Gastrocnemius medialis (tissue), 4 donors: ENCODE measurements around the gene APH1B.

Source experiments
- CTCF ChIP-seq, 5 experiments: fragments of 450-650 bp in 3 of 5; fragments of 200-600 bp in 2 of 5; sonication (generic) in 2 of 5; IDR thresholded peaks in 4 of 5; conservative IDR thresholded peaks in 1 of 5; 1 replicate in 4 of 5; 2 replicates in 1 of 5; pipeline ENCODE4 v1.5.1; 2016 to 2019; ENCODE audit warnings: antibody characterized with exemption in 5 of 5, mild to moderate bottlenecking in 3 of 5, moderate library complexity in 3 of 5
- POLR2A ChIP-seq, 2 donors: fragments of 450-650 bp; IDR thresholded peaks; one replicate each; pipeline ENCODE4 v1.6.1; 2017; ENCODE audit warnings: antibody characterized with exemption in 2 of 2, mild to moderate bottlenecking in 2 of 2, moderate library complexity in 2 of 2

DNA sequence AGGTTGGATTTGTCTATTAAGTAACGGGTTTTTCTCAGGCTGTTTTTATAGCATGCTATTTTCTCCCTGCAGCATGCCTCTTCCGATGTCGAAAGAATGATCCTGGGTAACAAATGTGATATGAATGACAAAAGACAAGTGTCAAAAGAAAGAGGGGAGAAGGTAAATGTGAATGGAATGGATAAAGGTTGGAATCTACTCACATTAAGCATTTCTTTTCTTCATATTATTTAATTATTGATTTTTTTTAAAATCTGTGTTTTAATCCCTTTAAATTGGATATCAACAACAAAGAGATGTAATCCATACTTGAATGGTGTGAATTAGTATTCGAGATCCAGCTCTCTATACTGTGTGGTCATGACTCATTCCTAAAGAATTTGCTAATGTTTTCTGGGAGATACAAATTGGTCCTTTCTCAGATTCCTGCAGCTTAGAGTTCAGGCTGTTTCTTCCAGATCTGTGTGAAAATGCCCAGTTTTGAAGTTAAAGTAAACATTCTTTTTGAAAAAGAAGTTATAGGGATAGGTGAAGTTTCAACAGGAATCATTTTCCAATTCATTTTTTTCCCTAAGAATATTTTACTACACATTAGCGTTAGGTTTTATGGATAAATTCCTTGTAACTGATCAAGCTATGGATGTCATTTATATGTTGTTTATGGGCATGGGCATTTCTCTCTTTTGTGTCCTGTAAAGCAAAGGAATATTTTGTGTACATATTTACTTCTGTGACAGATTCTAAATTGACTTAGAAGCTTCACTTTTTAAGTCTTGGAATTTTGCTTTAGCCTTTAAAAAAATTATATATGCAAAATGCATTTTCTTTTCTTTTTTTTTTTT is 20.8 kb upstream of the APH1B start:
- no peak for TF ChIP-seq POLR2A (IDR thresholded peaks at IDR 0.05)
- TF ChIP-seq CTCF (IDR thresholded peaks at IDR 0.05 in 4 of 5, conservative IDR thresholded peaks at IDR 0.05 in 1 of 5): no peak
